NCI-H345 (cell line): Measurements from ENCODE around the gene UST.

ENCODE experiments used
- DNase-seq: peaks from one replicate; lab custom pipeline; 2025; lab: John Stamatoyannopoulos, UW

Gene UST

DNA sequence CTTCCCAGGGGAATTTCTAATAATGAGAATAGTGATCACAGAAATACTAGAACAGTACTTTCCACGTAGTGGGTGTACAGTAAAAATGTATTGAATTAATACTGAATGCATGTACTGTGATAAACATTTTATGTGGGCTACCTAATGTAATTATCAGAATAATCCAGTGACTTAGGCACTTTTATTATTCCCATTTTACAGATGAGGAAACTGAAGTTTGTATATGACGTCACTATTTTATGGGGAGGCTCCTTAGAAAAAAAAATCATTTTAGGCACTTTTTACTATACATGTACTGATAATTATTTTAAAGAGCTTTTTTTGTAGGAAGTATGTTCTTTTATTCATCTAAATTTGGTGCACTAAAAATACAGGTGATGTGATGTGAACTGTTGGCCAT is 295.1 kb downstream of the UST start:
- no peak for DNase-seq

DNA sequence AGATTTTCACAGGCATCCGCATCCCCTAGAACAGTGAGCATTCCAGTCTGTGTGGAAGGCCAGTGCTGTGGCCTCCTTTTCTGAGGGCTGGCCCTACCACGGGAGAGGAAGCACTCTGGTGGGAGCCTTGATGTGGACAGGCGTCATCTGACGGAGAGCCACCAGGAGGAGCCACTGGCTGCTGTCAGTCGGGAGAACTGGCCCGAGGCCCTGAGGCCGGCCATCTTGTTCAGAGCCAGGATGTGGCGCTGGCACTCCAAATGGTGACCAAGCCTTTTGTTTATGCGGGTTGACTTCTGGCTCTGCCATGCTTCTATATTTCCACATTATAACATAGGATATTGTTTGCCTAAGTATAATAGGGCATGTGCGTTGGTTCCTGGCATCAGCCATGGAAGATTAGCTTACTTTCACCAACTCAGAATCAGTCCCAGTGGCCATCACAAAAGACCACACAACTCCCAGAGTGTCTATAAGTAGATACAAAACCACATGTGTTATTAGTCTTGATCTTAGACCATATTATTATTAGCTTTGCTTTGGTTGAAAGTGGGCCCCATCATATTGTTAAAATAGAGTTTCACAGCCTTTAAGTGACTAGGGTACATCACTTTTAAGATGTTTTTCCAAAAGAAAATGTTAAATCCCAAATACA is 296.8 kb downstream of the UST start:
- DNase-seq, result no peak

- DNase-seq, result no peak
Observed at GRCh38 chr6:149044528-149044927, 297.7 kb downstream of the UST start.

- DNase-seq, result no peak
Observed at GRCh38 chr6:149045404-149045803, 298.6 kb downstream of the UST start.

- no peak for DNase-seq
Observed at GRCh38 chr6:149046164-149046821, 299.5 kb downstream of the UST start.

DNA sequence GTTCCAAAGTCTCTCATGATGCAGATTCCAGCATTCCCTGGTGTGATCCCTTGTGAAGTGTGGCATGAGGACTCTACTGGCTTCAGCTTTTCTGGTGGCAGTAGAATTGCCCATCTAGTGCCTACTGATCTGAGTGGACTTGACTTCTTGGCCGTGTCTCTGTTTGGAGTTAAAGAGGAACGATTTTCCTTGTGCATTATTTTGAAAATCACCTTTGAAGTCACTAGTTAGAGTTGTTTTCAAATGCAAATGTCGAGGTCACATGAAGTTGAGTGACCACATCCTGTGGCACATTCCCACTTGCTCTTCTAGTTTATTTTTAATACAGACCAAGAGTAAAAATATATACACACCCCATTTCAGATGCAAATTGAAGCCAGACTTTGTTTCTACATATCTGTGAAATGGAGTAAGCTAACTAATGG is 300.0 kb downstream of the UST start:
- no peak for DNase-seq

- DNase-seq, result no peak
Observed at GRCh38 chr6:149049230-149049629, 302.4 kb downstream of the UST start.

- no peak for DNase-seq
Observed at GRCh38 chr6:149050160-149050559, 303.3 kb downstream of the UST start.

DNA sequence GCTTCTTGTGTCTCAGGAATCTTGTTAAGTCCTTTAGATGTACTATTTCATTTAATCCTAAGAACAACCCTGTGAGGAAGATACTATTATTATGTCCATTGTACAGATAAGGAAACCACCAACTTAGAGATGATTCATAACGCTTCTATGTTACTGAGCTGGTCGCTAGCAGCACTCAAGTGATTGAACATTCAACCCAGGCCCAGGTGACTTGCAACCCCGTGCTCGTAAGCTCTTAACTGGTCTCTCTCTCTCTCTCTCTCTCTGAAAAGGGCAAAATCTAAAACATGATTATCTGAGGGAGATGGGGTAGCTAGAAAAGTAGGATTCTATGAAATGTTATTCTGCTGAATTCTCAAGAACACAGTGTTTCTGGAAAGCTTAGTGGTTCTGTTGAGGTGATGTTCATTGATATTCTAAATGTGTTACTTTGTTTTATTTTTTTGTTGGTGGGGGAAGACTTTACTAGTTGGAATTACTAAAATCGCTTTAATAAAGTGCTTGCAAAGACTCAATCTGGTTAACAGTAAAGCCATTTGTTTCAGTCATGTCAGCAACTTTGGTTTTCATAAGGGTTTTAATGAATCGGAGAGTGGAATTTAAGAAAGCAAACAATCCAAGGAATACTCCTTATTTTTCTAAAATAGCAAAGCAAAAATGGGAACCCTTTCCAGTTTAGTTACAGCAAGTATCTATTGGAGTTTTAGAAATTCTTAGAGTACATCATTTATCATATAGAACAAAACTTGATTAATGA is 305.7 kb downstream of the UST start:
- no peak for DNase-seq

DNA sequence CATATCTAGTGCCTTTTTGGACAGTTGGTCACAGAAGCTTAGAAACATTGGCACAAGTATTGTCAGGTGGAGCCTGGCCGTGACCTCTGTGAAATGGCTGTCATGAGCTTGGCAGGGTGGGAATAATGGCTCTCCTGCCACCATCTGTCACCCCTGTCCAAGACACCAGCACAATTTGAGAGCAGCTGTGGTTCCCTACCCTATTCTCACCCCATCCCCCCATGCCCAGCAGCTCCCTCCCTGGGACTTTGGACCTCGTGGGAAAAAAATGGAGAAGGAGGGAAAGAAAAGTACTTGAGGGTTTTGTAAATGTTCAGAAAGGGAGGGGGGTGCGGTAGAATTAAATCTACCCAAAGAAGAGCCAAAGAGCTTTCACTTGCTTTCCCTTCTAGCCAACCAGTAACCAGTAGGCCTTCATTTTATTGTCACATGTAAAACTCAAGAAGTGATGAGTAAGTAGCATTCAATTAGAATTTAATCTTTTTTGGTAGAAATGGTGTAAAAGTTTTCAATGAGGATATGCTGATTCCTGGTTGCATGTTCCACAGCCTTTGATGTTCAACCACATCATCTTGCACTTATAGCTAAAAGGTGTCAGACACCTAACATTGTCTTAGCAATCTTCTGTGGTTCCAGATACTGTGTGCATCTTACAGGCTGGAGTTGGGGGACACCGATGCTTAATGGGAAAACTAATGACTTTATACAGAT is 307.2 kb downstream of the UST start:
- no peak for DNase-seq

DNA sequence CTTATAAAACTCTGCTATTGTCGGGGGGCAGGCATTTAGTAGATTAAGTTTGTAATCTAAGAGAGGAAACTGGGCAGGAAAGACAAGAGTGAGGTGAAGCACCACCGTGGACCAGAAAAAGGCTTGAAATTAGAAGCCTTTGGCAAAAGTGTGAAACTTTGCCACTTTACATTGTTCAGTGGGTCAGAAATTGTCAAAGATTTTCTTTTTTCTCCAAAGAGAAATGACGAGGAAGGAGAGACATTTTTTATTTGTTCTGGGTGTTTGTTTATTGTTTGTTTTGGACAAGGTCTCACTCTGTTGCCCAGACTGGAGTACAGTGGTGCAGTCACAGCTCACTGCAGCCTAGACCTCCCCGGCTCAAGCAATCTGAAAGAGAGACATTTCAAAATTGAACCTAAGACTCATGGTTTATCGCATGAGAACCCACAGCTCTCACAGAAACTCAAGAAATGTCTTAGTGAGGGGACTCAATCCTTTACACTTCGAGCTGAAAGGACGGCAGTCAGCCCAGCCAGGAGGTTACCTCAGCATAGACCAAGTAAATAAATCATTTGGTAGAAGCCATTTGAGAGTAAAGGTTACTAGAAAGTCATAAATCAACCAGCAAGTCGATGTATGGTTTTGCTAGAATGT is 307.8 kb downstream of the UST start:
- DNase-seq, result no peak

DNA sequence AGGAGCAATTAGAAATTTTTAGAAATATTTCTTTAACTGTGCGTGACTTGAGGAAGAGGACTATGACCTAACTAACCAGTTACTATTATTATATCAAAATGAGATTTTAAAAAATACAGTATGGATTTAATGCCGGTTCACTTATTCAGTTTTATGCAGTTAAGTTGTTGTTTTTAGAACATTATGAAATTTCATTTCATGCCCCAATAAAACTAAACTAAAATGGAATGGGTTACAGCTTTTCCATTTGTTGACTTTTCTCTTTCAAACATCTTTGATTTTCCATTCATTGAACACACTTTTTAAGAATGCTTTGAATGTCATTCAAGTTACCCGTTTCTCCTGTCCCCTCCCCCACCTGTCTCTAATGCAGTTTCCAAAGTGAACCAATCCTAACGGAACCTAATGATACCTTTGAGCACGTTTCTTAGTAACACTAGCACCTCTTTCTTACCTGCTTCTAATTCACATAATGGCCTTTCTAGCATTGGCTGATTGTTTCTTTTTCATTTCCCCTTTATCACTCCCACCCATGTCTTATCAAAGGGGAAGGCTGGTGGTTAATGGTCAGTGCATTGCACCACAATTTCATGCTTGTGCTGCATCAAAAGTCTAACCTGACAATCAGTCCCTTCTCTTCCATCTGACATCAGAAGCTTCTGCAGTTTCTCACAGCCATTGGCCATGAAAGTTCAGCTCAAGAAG is 308.5 kb downstream of the UST start:
- no peak for DNase-seq

DNA sequence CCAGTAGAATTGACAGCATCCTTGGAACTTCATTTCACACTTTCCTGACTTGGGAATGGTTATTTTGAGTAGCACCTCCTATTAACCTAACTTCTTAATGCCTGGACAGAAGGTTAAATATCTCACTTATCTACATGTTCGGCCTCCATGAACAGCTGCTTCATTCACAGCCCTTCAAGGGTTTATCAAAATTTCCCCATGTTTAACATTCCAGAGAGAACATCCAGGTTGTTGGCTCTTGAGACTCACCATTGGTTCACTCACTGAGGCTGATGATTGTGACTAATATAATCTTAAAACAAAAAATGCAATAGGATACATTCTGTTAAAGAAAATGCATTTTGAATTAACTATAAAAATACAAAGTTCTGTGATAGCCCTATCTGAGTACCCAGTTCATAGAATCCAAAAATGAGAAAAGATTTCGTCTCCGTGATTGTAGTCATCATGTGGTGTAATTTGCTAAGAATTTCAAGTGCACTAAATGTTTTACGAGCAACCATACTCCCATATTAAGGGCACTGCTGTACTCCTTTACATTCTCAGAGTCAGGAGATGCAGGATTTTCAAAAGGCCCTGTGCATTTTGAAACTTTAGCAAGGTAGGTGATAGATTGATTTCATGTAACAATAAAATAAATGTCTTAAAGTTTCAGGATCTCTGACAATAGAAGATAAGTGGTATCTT is 310.1 kb downstream of the UST start:
- DNase-seq, result no peak

- no peak for DNase-seq
Observed at GRCh38 chr6:149057464-149057840, 310.6 kb downstream of the UST start.

DNA sequence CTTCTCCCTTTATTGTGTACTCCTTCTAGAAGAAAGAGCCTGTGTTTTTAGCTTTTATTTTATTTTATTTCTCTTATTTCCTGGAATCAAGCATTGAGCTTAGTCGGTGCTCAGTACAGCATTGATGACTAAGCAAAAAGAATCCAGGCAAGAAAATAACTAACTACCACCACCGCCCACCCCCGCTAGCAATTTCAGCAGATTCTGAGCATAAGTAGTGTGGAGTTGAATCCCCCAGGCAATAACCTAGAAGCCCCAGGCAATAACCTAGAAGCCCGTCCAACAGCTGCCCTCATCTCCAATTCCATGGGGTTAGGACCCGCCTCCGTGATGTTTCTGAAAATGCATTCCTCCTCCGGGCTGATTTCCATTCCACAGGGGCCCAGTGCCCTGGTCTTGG is 312.7 kb downstream of the UST start:
- no peak for DNase-seq

GRCh38 chr6:149060300-149060984 is 313.6 kb downstream of the UST start:
- peak; percentile 40 for DNase-seq

DNA sequence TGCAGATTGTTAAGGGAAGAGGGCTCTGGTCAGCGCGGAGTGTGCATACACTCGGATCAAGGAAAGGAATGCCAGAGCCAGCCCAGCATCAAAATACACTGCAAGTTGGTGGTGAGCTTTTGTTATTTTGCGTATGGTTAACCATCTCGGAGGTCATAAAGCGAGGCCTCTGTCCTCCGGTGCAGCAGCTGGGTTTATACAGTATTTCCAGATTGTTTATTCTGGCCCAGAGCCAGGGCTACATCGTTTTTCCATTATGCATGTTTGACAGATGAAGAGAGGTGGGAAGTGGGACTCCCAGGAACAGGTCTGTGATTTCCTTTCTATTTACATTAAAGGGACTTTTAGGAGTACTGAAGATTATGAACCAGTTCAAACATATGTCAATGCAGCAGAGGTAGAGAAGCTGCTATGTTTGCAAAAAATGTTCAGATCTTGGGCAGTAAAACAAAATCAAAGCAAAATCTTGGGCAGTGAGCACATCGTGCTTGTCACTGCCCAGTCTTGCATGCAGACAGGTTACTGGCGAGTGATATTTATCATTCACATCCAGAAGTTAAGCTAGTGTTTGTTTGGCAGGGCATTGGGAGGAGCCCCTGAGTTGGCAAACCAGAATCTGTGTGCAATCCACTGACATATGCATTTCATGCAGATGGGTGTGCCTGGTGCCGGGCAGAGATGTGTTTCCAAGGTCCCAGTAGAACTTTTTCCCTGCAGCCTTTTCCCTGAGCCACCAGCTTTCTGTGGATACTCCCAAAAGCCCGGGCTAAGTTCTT is 314.3 kb downstream of the UST start:
- DNase-seq, result peak; percentile 90

GRCh38 chr6:149061930-149062329 is 315.1 kb downstream of the UST start:
- DNase-seq, result no peak

DNA sequence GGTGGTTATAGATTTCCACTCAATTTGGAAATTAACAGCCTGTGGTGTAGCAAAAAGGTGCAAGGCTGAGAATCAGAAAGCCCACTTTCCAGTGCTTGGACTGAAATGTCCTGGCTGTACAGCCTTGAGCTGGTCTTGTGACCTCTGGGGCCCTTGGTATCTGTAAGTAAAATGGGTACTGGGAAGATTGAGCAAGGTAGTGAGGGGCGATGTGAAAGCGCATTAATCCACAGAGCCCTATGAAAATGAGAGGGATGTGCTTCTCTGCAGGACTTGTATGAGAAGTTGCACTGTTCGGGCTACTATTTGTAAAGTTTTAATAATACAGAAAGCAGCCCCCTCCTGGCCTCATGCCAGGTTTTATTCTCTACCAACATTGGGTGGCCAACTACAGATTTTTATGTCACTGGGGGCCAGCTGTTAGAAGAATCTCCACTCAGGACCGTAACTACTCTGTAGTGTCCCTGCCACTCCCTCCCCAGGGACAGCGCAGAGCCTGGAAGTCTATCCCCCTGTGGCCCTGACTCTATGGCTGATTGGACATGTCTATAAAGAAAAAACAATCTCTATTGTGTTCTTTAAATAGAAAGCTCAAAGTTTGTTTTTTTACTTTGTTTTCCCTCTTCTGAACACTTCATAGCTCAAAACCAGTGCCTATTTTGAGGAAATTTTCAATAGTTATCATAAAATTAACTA is 316.0 kb downstream of the UST start:
- DNase-seq, result no peak
